Astrocyte (in vitro differentiated cells and primary cell): ENCODE results near the gene CADM1. TPM values are rescaled to one million over a fixed set of nuclear protein-coding genes. Genes with fewer than 3 reads are reported as not detected.
A peak's percentile ranks its signal among the peaks of the same experiment; 100 is the strongest.

Experiments used
- DNase-seq: peaks from one replicate; pipeline ENCODE4 v3.0.0-alpha.2; 2010; ENCODE audit warnings: low read depth
- FAIRE-seq: peaks from 2 replicates; lab custom pipeline; 2011; peaks lifted over from hg19 to GRCh38; lab: Jason Lieb, UNC
- H2AFZ ChIP-seq: 2 replicates; pipeline ENCODE4 v1.6.0; 2012; ENCODE audit warnings: low read depth, low read length, inconsistent platforms
- H3K27ac ChIP-seq: 2 replicates; pipeline ENCODE4 v1.5.1; 2011; ENCODE audit warnings: low read depth, low read length, inconsistent platforms
- H3K27me3 ChIP-seq: 2 replicates; pipeline ENCODE4 v1.6.0; 2011; ENCODE audit warnings: low read length, inconsistent platforms; ENCODE audit not compliant: insufficient read depth
- H3K36me3 ChIP-seq: 2 replicates; pipeline ENCODE4 v1.5.1; 2011; ENCODE audit warnings: low read length, inconsistent platforms; ENCODE audit not compliant: insufficient read depth
- H3K4me1 ChIP-seq: 2 replicates; pipeline ENCODE4 v1.5.1; 2011; ENCODE audit warnings: low read length, inconsistent platforms; ENCODE audit not compliant: insufficient read depth
- H3K4me2 ChIP-seq: 2 replicates; pipeline ENCODE4 v1.6.0; 2012; ENCODE audit warnings: low read length, inconsistent platforms
- H3K4me3 ChIP-seq: 2 replicates; pipeline ENCODE4 v1.5.1; 2011; ENCODE audit warnings: low read depth, mild to moderate bottlenecking, low read length, inconsistent platforms; ENCODE audit not compliant: insufficient read depth
- H3K79me2 ChIP-seq: 2 replicates; pipeline ENCODE4 v1.6.0; 2012; ENCODE audit warnings: mild to moderate bottlenecking, low read length, inconsistent platforms; ENCODE audit not compliant: insufficient read depth
- H3K9ac ChIP-seq: 2 replicates; pipeline ENCODE4 v1.6.0; 2012; ENCODE audit warnings: mild to moderate bottlenecking, low read length, inconsistent platforms
- H3K9me3 ChIP-seq: 2 replicates; pipeline ENCODE4 v1.5.1; 2012; ENCODE audit warnings: low read depth, mild to moderate bottlenecking, low read length, inconsistent platforms; ENCODE audit not compliant: insufficient read depth
- H4K20me1 ChIP-seq: 2 replicates; pipeline ENCODE4 v1.6.0; 2012; ENCODE audit warnings: low read length, inconsistent platforms; ENCODE audit not compliant: insufficient read depth
- H3K27ac Mint-ChIP-seq: one replicate; pipeline ENCODE4 v1.8.0; 2021; ENCODE audit warnings: mild to moderate bottlenecking, mixed read lengths; ENCODE audit not compliant: unreplicated experiment
- H3K27me3 Mint-ChIP-seq: one replicate; pipeline ENCODE4 v1.8.0; 2021; ENCODE audit warnings: low read depth, mixed read lengths; ENCODE audit not compliant: unreplicated experiment
- H3K36me3 Mint-ChIP-seq: one replicate; pipeline ENCODE4 v1.8.0; 2021; ENCODE audit warnings: low read depth, mixed read lengths; ENCODE audit not compliant: unreplicated experiment
- H3K4me1 Mint-ChIP-seq: one replicate; pipeline ENCODE4 v1.8.0; 2021; ENCODE audit warnings: low read depth, mixed read lengths; ENCODE audit not compliant: unreplicated experiment
- H3K4me3 Mint-ChIP-seq: one replicate; pipeline ENCODE4 v1.8.0; 2021; ENCODE audit warnings: mild to moderate bottlenecking, moderate library complexity, mixed read lengths; ENCODE audit not compliant: unreplicated experiment
- H3K9me3 Mint-ChIP-seq: one replicate; pipeline ENCODE4 v1.8.0; 2021; ENCODE audit warnings: mild to moderate bottlenecking, mixed read lengths; ENCODE audit not compliant: unreplicated experiment
- EZH2 ChIP-seq: IDR thresholded peaks from 2 replicates; pipeline ENCODE4 v1.6.1; 2012; ENCODE audit warnings: mild to moderate bottlenecking, low read length, inconsistent platforms; ENCODE audit not compliant: insufficient read depth
- total RNA-seq: library from RNA; stranded (reverse); gene quantifications from 2 replicates; pipeline ENCODE4 v1.2.1, GENCODE V29; 2021
- TF ChIP-seq, protein P1 (sequence below): IDR thresholded peaks from 2 replicates; pipeline ENCODE4 v1.5.1; 2011; ENCODE audit warnings: low read depth, mild to moderate bottlenecking, inconsistent platforms, low read length, moderate library complexity; ENCODE audit not compliant: insufficient read depth

The CADM1 gene
- total RNA-seq, 1 donor from 2014 or later = 414 TPM

DNA sequence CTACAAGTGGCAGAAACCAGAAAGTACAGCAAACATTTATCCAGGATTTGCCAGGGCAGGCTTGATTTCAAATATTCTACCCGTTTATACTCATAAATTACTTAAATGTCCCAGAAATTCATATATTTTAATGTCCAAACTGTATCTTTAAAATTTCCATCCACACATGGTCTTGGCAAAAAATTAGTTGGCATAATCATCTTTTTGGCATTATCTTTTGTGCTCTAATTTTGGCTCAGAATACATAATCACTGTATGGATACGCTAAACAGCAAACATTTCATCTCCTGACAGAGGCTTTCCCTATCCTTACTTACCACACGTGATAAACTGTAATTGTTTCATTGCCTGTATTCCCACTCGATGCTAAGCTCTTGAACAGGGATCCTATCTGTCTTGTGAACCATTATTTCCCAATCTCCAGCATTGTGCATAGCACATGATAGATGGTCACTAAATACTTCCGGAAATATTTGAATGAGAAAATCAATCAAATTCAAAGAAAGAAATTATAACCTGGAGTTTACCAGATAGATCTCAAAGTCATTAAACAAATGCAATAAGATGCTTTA is 64.2 kb downstream of the CADM1 start:
- Histone ChIP-seq H2AFZ (no peak overlapping the region), H3K4me2 (no peak overlapping the region), H3K27ac (no peak overlapping the region), H3K9ac (no peak overlapping the region), H3K9me3 (no peaks in the 10 kb centered on the region), H3K4me1 (peaks cover 6% of the 10 kb centered on the region), H3K4me3 (no peak overlapping the region), H4K20me1 (peaks cover 8% of the 10 kb centered on the region), H3K27me3 (no peaks in the 10 kb centered on the region), H3K36me3 (no peaks in the 10 kb centered on the region), H3K79me2 (no peaks in the 10 kb centered on the region)
- peaks cover 10% of the 10 kb centered on the region for H3K36me3 Mint-ChIP-seq
- H3K4me1 Mint-ChIP-seq = peaks cover 34% of the 10 kb centered on the region
- no peak for DNase-seq
- no peak overlapping the region for H3K27ac Mint-ChIP-seq
- TF ChIP-seq, protein P1, sequence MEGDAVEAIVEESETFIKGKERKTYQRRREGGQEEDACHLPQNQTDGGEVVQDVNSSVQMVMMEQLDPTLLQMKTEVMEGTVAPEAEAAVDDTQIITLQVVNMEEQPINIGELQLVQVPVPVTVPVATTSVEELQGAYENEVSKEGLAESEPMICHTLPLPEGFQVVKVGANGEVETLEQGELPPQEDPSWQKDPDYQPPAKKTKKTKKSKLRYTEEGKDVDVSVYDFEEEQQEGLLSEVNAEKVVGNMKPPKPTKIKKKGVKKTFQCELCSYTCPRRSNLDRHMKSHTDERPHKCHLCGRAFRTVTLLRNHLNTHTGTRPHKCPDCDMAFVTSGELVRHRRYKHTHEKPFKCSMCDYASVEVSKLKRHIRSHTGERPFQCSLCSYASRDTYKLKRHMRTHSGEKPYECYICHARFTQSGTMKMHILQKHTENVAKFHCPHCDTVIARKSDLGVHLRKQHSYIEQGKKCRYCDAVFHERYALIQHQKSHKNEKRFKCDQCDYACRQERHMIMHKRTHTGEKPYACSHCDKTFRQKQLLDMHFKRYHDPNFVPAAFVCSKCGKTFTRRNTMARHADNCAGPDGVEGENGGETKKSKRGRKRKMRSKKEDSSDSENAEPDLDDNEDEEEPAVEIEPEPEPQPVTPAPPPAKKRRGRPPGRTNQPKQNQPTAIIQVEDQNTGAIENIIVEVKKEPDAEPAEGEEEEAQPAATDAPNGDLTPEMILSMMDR = no peak
- TF ChIP-seq EZH2 = no peak
- no peaks in the 10 kb centered on the region for H3K27me3 Mint-ChIP-seq
- H3K9me3 Mint-ChIP-seq = no peaks in the 10 kb centered on the region
- H3K4me3 Mint-ChIP-seq = no peak overlapping the region
- FAIRE-seq = no peak

DNA sequence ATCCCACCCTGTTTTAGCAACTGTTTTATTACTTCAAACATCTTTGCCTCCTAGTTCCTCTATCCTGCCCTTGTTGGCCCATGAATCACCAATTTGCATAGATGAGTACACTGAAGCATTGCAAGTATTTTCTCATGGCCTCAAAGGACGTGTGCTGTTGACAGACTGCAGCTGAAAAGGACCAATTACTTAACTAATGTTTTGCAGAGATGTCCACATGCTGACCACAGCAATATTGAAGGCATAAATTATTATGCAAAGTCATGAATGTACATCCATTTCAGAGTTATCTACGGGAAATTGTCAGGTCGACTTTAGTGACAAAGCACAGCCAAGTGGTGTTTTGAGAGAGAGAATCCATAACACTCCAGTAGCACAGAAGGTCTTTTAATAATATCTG is 64.8 kb downstream of the CADM1 start:
- H3K27me3 Mint-ChIP-seq = no peaks in the 10 kb centered on the region
- Histone ChIP-seq H3K4me3 (no peak overlapping the region), H3K36me3 (no peaks in the 10 kb centered on the region), H3K79me2 (no peaks in the 10 kb centered on the region), H3K4me2 (peak overlapping the region; percentile 36), H4K20me1 (peaks cover 10% of the 10 kb centered on the region), H3K4me1 (peaks cover 6% of the 10 kb centered on the region), H3K9me3 (no peaks in the 10 kb centered on the region), H3K27ac (no peak overlapping the region), H3K9ac (no peak overlapping the region), H2AFZ (no peak overlapping the region), H3K27me3 (no peaks in the 10 kb centered on the region)
- no peak for FAIRE-seq
- H3K4me1 Mint-ChIP-seq = peaks cover 34% of the 10 kb centered on the region
- no peak overlapping the region for H3K4me3 Mint-ChIP-seq
- H3K36me3 Mint-ChIP-seq = peaks cover 4% of the 10 kb centered on the region
- DNase-seq = peak; percentile 86
- TF ChIP-seq EZH2 = no peak
- TF ChIP-seq, protein P1 = no peak
- H3K9me3 Mint-ChIP-seq = no peaks in the 10 kb centered on the region
- peak overlapping the region; percentile 21 for H3K27ac Mint-ChIP-seq

DNA sequence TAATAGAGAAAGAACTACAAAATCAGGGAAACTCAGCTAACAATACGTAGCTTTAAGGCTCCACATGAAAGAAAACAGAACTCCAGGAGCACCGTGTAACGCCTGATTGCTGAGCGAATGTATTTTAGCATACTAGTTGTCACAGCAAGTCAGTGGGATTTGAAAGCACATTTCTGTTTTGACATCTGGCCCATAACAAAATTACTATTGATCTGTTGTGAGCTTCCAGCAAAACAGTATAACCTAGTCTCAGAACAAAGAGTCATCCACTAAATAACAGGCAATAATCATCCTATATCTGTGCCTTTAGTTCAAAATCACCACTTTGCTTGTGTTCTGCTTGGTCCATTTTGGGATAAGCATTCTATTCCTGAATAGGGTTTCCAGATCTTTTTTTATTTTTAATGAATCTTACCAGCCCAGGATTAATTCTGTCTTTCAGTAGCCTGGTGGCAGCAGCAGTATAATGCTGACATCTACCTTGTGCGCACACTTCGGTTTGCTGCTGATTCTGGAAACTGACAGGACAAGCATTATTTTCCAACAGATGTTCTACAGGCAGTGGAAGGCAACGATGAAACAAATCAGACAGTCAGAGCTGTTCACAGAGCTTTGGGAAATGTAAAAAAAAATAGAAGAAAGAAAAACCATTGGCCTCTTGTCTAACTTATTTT is 66.2 kb downstream of the CADM1 start:
- Mint-ChIP-seq H3K9me3 (no peaks in the 10 kb centered on the region), H3K27ac (peak overlapping the region; percentile 67), H3K4me3 (no peak overlapping the region), H3K36me3 (peaks cover 2% of the 10 kb centered on the region), H3K4me1 (peaks cover 37% of the 10 kb centered on the region), H3K27me3 (no peaks in the 10 kb centered on the region)
- Histone ChIP-seq H3K4me2 (no peak overlapping the region), H2AFZ (no peak overlapping the region), H3K27me3 (no peaks in the 10 kb centered on the region), H3K9ac (no peak overlapping the region), H3K9me3 (no peaks in the 10 kb centered on the region), H3K4me3 (no peak overlapping the region), H3K4me1 (peaks cover 6% of the 10 kb centered on the region), H3K36me3 (no peaks in the 10 kb centered on the region), H3K79me2 (peaks cover 1% of the 10 kb centered on the region), H4K20me1 (peaks cover 12% of the 10 kb centered on the region), H3K27ac (no peak overlapping the region)
- DNase-seq (no peak), FAIRE-seq (no peak)
- TF ChIP-seq, protein P1 = no peak
